NCI-H748 (cell line): ENCODE data around the gene S100A12.
"Not testable (repeated sequence)": the region's sequence is repeated elsewhere in the genome, so short reads cannot be mapped to it uniquely, and the experiment has no call there.

Experiments used
- DNase-seq: peaks from one replicate; lab custom pipeline; 2025; ENCODE audit not compliant: unreplicated experiment; lab: John Stamatoyannopoulos, UW

Gene S100A12

DNA sequence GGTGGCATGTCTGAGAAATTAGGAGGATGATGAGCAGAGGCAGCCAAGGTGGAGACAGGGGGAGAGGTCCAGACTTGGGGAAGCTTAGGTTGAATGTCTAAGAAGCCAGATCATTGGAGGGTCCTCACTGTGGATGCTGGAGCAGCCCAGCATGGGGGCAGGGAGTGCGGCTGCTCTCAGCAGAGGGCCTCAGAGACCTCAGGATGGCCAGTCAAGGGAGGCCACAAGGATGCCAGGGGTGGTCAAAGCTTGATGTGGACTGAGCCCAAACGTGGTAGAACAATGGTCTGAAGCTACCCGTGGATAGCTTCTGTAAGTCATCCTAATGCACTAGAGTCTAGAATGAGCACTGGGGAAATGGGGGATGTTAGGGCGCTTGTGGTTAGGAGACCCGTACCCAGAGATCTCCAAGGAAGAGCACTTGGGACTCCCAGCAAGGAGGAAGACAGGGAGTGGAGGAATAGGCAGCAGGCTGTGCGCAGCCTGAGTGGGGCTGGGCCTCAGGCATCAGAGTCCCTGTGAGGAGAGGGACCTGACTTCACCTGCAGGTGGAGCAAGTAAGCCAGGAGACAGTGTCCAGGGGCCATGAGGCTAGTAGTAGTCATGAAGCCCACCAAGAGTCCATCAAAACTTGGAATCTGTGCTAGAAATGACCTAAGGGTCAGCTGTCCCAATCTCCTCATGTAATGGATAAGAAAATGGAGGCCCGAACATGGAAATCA is 22.0 kb downstream of the S100A12 start:
- peak; percentile 48 for DNase-seq

- DNase-seq = peak; percentile 71
These were observed 22.9 kb downstream of the S100A12 start for GRCh38 chr1:153352523-153352922.

DNA sequence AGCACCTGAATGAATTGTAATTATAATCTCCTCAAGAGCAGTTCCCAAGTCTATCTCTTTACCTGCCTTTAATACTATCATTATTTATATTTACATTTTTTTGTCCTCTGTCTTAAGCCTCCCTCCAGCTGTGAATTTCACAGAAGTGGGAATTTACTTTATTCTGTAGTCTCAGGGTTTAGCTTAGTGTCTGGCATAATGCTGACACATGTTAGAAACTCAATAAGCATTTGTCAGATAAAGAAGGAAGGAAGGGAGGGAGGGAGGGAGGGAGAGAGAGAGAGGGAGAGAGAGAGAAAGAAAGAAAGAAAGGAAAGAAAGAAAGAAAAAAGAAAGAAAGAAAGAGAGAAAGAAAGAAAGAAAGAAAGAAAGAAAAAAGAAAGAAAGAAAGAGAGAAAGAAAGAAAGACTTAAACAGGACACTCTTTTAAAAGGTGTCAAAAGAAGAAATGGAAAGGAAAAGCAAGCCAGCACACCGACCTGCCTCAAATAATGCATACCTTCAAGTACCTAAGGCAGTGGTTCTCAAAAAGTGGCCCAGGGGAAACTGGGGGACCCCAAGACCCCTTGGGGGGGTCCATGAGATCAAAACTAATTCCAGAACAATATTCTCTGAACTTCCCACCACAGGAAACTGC is 25.0 kb downstream of the S100A12 start:
- no peak for DNase-seq

- no peak for DNase-seq
These were observed 25.8 kb downstream of the S100A12 start for GRCh38 chr1:153349363-153350320.

GRCh38 chr1:153348511-153349362 is 26.7 kb downstream of the S100A12 start, which contains the start of gene PGLYRP4:
TSS of gene PGLYRP4 (minus strand) at chr1:153348841. CDS start at chr1:153347932, 909 bp downstream.
- no peak for DNase-seq

- DNase-seq = peak; percentile 35
These were observed 27.6 kb downstream of the S100A12 start for GRCh38 chr1:153347856-153348255.

DNA sequence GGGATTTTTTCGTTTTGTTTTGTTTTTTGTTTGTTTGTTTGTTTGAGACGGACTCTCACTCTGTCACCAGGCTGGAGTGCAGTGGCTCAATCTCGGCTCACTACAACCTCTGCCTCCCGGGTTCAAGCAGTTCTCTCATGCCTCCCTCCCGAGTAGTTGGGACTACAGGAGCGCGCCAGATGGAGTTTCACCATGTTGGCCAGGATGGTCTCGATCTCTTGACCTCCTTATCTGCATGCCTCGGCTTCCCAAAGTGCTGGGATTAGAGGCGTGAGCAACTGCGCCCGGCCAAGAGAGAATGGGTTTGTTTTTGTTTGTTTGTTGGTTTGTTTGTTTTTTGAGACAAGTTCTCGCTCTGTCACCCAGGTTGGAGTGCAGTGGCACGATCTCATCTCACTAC is 28.4 kb downstream of the S100A12 start:
- DNase-seq = not testable (repeated sequence)

DNA sequence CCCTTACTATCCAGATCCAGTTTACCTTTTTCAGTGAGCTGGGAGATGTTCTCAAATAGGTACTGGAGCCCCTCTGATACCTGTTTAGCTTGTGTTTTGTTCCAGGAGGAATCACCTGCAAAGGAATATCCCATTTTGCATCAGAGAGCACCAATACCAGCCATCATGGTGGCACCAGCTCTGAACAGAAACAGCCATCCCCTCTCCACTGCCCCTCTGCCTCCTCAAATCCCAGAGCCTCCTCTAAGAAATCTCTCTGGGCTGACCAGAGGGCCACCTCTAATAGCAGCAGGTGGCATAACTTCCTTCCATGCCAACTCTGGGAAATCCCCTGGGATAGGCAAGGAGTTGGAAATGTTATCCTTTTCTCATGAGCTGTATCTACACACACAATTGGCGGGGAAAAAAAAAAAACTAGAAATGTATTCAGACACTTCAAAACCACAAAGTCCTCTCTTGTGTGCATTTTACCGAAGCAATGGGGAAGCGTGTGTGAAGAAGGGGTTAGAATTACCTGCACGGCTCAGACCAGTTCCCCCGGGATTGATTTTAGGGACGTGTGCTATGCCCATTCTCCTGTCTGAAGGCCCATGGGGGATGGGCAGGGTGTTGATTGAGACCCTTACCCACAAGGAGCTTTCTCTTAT is 29.2 kb downstream of the S100A12 start:
- DNase-seq = no peak

DNA sequence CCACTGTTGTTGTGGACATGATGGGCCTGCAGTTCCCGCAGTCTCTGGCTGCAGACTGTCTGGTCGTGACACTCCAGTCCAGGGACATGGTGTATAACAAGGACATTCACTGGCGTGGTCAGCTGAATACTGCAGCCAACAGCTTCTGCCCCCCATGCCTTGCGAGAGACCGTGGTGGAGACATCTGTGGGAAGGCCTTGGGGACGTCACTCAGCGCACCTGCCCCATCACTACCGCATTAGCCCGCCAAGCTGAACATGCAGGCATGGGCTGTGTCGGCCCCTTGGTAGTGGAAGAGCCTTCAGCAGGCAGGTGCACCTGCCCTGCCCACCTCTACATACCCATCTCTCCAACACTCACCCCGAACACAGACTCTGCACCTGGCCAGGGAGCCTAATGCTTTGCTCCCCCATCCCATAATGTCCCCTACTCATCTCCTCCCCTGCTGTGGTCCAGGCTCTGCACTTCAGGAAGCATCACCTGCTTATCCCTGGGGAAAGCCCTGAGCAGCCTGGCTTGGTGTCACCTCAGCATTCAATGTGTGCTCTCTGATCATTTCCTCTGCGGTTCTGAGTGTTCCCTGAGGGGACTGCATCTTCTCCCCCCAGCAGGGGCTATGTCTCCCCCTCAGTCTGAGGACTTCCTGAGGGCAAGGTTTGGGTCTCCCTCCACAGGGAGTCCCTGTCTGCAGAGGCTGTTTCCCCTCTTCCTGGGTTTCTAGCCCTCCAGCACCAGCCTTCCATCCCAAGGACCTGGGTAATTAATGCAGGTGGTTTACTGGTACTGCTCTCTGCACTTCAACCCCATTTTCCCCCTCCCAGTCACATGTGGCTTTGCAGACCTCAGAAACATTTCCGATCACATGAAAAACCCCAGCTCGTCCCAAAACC is 30.0 kb downstream of the S100A12 start:
- peak; percentile 17 for DNase-seq

GRCh38 chr1:153344718-153345025 is 30.7 kb downstream of the S100A12 start:
- DNase-seq = no peak

GRCh38 chr1:153343811-153344717 is 31.4 kb downstream of the S100A12 start:
- DNase-seq = no peak

DNA sequence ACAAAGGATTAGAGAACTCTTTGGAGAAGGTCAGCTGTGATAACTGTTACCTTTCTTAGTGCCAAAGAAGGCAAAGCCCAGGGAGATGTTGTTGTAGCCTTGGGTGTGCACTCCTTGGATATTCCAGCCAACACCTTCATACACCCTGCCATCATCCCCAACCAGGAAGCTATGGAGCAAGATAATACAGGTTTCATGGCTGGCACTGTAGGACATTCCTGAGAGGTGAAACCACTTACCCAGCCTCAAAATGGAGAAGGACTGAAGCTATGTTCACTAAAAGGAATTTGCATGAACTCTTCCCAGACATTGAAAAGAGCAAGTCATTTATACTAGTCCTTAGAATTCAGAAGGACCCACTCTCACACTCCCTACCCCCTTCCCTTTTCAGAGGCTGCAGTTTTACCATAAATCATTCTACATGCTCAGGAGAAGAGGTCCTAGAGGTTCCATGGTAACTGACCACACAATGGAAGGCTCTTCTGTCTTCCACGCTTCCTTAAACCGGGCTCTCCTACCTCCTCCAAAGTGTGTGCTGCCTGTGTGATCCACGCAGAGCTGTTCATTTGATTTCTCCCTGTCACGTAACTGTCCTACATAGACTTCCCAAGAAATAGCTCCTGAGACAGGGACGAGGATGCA is 32.3 kb downstream of the S100A12 start:
- DNase-seq = no peak

GRCh38 chr1:153342178-153342577 is 33.2 kb downstream of the S100A12 start:
- DNase-seq = no peak

DNA sequence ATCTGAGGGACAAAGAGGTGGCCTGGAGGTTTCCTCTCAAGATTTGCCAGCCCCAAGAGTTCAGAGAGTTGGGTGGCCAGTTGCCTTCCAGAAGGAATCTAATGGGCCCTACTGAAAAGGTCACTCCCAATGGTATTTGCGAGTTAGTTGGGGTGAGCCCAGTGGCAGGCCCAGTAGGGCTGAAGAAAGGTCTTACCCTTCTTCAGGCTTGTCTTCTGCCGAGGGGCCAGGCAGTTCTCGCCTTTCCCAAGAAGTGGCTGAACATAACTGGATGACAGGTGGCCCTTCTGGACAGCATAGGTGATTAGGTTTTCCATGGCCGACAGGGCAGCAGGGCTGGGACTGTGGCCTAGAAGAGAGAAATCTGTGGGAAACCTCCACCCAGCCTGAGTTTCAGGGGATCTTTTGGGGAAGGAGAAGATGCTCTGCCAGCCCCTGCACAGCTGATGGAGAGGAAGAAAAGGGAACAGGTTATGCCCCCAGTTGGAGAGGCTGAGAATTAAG is 33.9 kb downstream of the S100A12 start:
- DNase-seq = no peak

DNA sequence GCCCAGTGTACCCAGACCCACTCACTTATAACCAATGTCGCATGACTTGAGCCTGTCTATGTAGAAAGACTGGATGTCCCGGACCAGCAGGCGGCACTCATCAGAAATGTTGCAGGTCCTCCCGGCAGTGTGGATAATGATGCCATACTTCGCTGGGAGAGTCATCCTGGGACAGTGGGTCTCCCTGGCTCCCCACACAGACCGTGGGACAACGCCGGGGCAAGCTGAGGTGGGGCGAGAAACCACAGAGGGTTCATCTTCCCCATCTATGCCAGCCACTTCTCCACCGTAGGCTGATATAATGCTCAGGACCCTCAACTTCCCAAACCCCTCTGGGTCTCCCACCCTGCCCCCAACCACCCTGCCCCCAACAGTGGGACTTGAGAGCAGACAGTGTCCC is 35.1 kb downstream of the S100A12 start:
- no peak for DNase-seq

GRCh38 chr1:153339802-153340201 is 35.6 kb downstream of the S100A12 start:
- DNase-seq = no peak

GRCh38 chr1:153337980-153338853 is 37.2 kb downstream of the S100A12 start:
- no peak for DNase-seq
